SJCRH30 (cell line): ENCODE measurements around the gene CACHD1. TPM values are rescaled to one million over a fixed set of nuclear protein-coding genes. Genes with fewer than 3 reads are reported as not detected.

Experiments
- DNase-seq, 2 experiments: peaks; one replicate each; pipeline ENCODE4 v3.0.0-alpha.2; 2015 to 2020
- H3K27ac ChIP-seq: fragments of 250-450 bp; sonication (Bioruptor Pico); 2 replicates; pipeline ENCODE4 v1.5.1; 2020; ENCODE audit warnings: mild to moderate bottlenecking, moderate library complexity
- H3K27me3 ChIP-seq: fragments of 250-450 bp; sonication (Bioruptor Pico); 2 replicates; pipeline ENCODE4 v1.5.1; 2020; ENCODE audit warnings: mild to moderate bottlenecking, moderate library complexity
- H3K36me3 ChIP-seq: fragments of 250-450 bp; sonication (Bioruptor Pico); 2 replicates; pipeline ENCODE4 v1.5.1; 2020; ENCODE audit warnings: mild to moderate bottlenecking, moderate library complexity
- H3K4me1 ChIP-seq: fragments of 250-450 bp; sonication (Bioruptor Pico); 2 replicates; pipeline ENCODE4 v1.5.1; 2020; ENCODE audit warnings: mild to moderate bottlenecking, moderate library complexity
- H3K4me3 ChIP-seq: fragments of 250-450 bp; sonication (Bioruptor Pico); 2 replicates; pipeline ENCODE4 v1.5.1; 2020; ENCODE audit warnings: mild to moderate bottlenecking, moderate library complexity
- H3K9me3 ChIP-seq: fragments of 250-450 bp; sonication (Bioruptor Pico); replicated peaks from 2 replicates; pipeline ENCODE4 v1.5.1; 2020; ENCODE audit warnings: mild to moderate bottlenecking, moderate library complexity
- total RNA-seq: library from RNA; depleted of rRNA; stranded (reverse); fragments of >200 nt; shearing (Covaris generic); gene quantifications from 2 replicates; pipeline ENCODE4 v1.2.3, GENCODE V29; 2014; rRNA removed

The CACHD1 gene
- total RNA-seq = 10.6 and 12.1 TPM in 2 replicates

DNA sequence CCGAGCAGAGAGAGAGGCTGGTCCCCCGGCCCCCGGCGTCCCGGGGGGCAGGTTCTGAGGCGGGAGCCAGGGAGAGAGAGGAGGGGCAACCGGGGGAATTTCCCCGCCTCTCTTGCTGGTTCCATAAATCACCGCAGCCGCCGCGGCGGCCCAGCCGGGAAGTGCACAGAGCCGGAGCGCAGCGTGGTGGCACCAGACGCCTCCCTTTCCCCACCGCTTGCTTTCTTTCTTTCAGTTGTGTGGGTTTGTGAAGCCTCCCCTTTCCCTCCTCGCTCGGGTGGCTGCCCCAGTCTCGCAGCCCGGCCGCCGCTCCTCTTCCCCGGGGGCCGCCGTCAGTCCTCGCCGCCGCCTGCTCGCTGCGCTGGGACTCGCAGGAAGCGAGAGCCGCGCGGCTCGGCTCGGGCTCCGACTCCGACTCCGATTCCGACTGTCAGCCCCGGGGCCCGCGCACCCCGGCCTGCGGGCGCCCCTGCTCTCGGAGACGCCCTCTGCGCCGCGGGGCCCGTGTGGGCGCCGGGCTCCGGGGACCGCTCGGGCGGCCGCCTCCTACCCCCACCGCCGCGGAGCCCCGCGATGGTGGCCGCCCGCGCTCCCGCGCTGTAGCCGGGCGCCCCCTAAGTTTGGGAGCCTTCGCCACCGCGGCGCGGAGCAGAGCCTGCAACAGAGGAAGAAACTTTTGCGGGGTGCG is at the start of gene CACHD1:
Gene CACHD1, plus strand, starts transcription at position 153 of the 688 bp plus-strand sequence. CDS start 616 bp downstream, outside the sequence.
- no peaks in the 10 kb centered on the region for H3K36me3 ChIP-seq
- H3K9me3 ChIP-seq = no peaks in the 10 kb centered on the region; the same call in 1 of the 2 replicates
- H3K27ac ChIP-seq = peak within 1 kb of the TSS; percentile 60
- H3K4me1 ChIP-seq = no peaks in the 10 kb centered on the region
- no peaks in the 10 kb centered on the region for H3K27me3 ChIP-seq
- peak within 1 kb of the TSS; percentile 89 for H3K4me3 ChIP-seq
- DNase-seq = peak; percentile 83 to 89

DNA sequence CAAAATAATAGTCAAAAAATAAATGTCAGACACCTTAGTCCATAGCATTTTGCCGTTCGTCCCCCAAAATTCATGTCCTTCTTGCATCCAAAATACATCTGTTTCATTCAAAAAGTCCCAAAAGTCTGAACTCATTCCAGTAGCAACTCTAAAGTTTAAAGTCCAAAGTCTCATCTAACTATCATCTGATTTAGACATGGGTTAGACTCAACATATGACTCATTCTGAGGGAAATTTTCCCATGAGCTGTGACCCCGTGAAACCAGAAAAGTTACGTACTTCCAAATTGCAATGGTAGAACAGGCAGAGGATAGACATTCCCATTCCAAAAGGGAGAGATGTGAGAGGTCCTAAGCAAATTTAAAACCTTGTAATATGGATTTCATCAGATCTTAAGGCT is 48.6 kb upstream of the CACHD1 start:
- H3K27ac ChIP-seq = no peak overlapping the region
- no peak overlapping the region for H3K4me3 ChIP-seq
- DNase-seq = no peak
- H3K4me1 ChIP-seq = no peaks in the 10 kb centered on the region
- H3K9me3 ChIP-seq = no peaks in the 10 kb centered on the region
- H3K27me3 ChIP-seq = no peaks in the 10 kb centered on the region
- no peaks in the 10 kb centered on the region for H3K36me3 ChIP-seq

DNA sequence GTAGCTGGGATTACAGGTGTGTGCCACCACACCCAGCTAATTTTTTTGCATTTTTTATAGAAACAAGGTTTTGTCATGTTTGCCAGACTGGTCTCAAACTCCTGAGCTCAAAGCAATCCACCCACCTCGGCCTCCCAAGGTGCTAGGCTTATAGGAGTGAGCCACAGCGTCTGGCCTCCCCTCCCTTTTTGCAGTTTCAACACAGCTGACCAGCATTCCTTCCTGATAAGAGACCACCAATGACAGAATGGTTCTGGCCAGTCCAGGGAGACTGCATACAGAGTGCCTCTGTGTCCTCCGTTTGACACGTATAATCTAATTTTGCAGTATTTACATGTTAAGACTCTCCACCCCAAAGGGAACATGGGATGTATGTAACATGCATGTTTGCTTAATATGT is 46.4 kb upstream of the CACHD1 start:
- Histone ChIP-seq H3K4me3 (no peak overlapping the region), H3K27me3 (no peaks in the 10 kb centered on the region), H3K9me3 (no peaks in the 10 kb centered on the region), H3K27ac (no peak overlapping the region), H3K4me1 (no peaks in the 10 kb centered on the region), H3K36me3 (no peaks in the 10 kb centered on the region)
- no peak for DNase-seq

GRCh38 chr1:64424412-64424811 is 45.5 kb upstream of the CACHD1 start:
- H3K9me3 ChIP-seq = no peaks in the 10 kb centered on the region
- H3K4me1 ChIP-seq = no peaks in the 10 kb centered on the region
- no peaks in the 10 kb centered on the region for H3K27me3 ChIP-seq
- no peak overlapping the region for H3K4me3 ChIP-seq
- no peaks in the 10 kb centered on the region for H3K36me3 ChIP-seq
- DNase-seq = no peak
- H3K27ac ChIP-seq = no peak overlapping the region

GRCh38 chr1:64425521-64425920 is 44.4 kb upstream of the CACHD1 start:
- Histone ChIP-seq H3K4me1 (no peaks in the 10 kb centered on the region), H3K4me3 (no peak overlapping the region), H3K27me3 (no peaks in the 10 kb centered on the region), H3K36me3 (no peaks in the 10 kb centered on the region), H3K9me3 (no peaks in the 10 kb centered on the region), H3K27ac (no peak overlapping the region)
- no peak for DNase-seq

GRCh38 chr1:64426681-64427080 is 43.2 kb upstream of the CACHD1 start:
- DNase-seq = no peak
- Histone ChIP-seq H3K27ac (no peak overlapping the region), H3K4me3 (no peak overlapping the region), H3K4me1 (no peaks in the 10 kb centered on the region), H3K9me3 (no peaks in the 10 kb centered on the region), H3K36me3 (no peaks in the 10 kb centered on the region), H3K27me3 (0 out of 2 replicates have a peak, but pooled peaks cover under 1% of the 10 kb centered on the region)

DNA sequence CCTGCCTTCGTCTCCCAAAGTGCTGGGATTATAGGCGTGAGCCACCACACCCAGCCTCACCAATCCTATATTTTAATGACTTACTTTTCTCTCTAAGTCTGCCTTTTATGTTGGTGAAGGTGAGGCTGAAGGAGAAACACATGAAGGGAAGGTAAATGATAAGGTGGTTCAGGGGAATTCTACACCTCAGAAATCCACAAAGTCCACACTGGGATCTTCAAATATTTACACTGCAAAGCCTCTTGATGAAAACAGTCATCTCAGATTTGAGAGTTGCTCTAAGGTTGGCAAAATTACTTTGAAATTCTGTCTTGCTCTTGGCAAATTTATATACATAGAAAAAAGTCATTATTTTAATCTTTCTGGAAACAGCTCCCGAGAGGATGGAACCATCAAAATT is 42.0 kb upstream of the CACHD1 start:
- Histone ChIP-seq H3K9me3 (no peaks in the 10 kb centered on the region), H3K27me3 (0 out of 2 replicates have a peak, but pooled peaks cover 3% of the 10 kb centered on the region), H3K36me3 (no peaks in the 10 kb centered on the region), H3K27ac (no peak overlapping the region), H3K4me3 (no peak overlapping the region), H3K4me1 (no peaks in the 10 kb centered on the region)
- no peak for DNase-seq

DNA sequence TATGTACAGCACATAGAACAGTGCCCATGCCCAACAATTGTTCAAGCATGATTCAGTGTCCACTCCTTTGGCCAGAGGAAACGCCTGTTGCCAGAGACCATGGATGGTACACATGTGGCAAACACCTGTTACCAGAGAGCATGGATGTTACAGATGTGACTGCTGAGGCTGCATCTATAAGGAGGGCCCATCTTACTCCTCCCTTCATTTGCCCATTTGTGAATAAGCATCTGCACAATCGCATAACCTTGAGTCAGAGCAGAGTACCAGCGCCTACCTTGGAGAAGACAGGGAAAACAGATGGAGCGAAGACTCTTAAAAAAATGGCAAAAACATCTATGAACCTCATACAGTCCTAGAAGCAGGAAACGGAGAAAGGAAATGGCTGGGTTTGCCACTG is 36.6 kb upstream of the CACHD1 start:
- no peak overlapping the region for H3K4me3 ChIP-seq
- no peaks in the 10 kb centered on the region for H3K36me3 ChIP-seq
- no peaks in the 10 kb centered on the region for H3K4me1 ChIP-seq
- H3K9me3 ChIP-seq = no peaks in the 10 kb centered on the region
- H3K27ac ChIP-seq = no peak overlapping the region
- DNase-seq = no peak
- 0 out of 2 replicates have a peak, but pooled peaks cover 3% of the 10 kb centered on the region for H3K27me3 ChIP-seq

GRCh38 chr1:64433747-64434146 is 36.2 kb upstream of the CACHD1 start:
- no peaks in the 10 kb centered on the region for H3K9me3 ChIP-seq
- H3K4me3 ChIP-seq = no peak overlapping the region
- 0 out of 2 replicates have a peak, but pooled peaks cover 3% of the 10 kb centered on the region for H3K27me3 ChIP-seq
- no peaks in the 10 kb centered on the region for H3K36me3 ChIP-seq
- DNase-seq = no peak
- no peak overlapping the region for H3K27ac ChIP-seq
- no peaks in the 10 kb centered on the region for H3K4me1 ChIP-seq

- Histone ChIP-seq H3K36me3 (no peaks in the 10 kb centered on the region), H3K27ac (no peak overlapping the region), H3K27me3 (0 out of 2 replicates have a peak, but pooled peaks cover 3% of the 10 kb centered on the region), H3K4me3 (no peak overlapping the region), H3K9me3 (no peaks in the 10 kb centered on the region), H3K4me1 (no peaks in the 10 kb centered on the region)
- no peak for DNase-seq
Observed at GRCh38 chr1:64435000-64435399, 34.9 kb upstream of the CACHD1 start.

DNA sequence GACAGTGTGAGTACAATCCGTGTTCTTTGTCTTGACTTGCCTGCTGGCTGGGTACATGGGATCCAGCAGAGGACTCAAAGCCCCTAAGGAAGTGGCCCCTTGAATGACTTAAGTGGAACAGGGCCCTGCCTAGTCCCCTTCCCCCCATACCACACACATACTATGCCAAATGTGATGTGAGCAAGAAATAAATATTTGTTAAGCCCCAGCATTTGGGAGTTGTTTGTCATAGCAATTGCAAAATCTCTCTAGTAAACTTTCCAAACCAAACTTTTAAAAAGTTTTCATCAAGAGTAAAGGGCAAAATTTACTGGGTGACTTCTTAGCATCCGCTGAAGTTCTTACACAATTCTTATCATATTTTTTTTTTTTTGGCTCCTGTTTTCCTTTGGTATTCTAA is 32.5 kb upstream of the CACHD1 start:
- H3K9me3 ChIP-seq = no peaks in the 10 kb centered on the region
- no peak for DNase-seq

GRCh38 chr1:64440183-64440826 is 29.6 kb upstream of the CACHD1 start:
- H3K4me3 ChIP-seq = no peak overlapping the region
- no peak for DNase-seq
- no peak overlapping the region for H3K27ac ChIP-seq
- no peaks in the 10 kb centered on the region for H3K36me3 ChIP-seq
- H3K27me3 ChIP-seq = no peaks in the 10 kb centered on the region
- H3K9me3 ChIP-seq = no peaks in the 10 kb centered on the region
- no peaks in the 10 kb centered on the region for H3K4me1 ChIP-seq

More for the DNA sequence above, 32.5 kb upstream of the CACHD1 start:
- no peaks in the 10 kb centered on the region for H3K36me3 ChIP-seq
- no peaks in the 10 kb centered on the region for H3K27me3 ChIP-seq
- no peaks in the 10 kb centered on the region for H3K4me1 ChIP-seq
- H3K4me3 ChIP-seq = no peak overlapping the region
- no peak overlapping the region for H3K27ac ChIP-seq

- DNase-seq = no peak
- Histone ChIP-seq H3K4me3 (no peak overlapping the region), H3K9me3 (no peaks in the 10 kb centered on the region), H3K36me3 (no peaks in the 10 kb centered on the region), H3K27me3 (no peaks in the 10 kb centered on the region), H3K4me1 (no peaks in the 10 kb centered on the region), H3K27ac (no peak overlapping the region)
Observed at GRCh38 chr1:64451440-64451839, 18.5 kb upstream of the CACHD1 start.

DNA sequence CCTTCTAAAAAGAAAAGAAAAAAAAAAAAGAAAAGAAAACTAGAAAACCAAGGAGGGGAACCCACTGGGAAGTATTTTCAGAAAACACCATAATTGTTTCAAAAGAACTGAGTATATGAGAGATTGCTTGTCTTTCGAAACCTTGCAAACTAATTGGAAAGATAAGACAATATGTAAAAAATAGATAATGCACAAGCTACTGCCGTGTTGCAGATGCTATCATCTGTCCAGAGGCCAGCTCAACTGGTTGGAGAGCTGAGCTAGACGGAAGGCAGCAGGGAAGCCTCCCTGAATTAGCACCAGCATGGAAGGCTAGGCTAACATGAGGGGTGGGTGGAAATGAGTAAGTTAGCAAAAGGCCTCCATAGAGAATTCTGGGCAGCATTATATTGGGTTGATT is 16.2 kb upstream of the CACHD1 start:
- Histone ChIP-seq H3K9me3 (no peaks in the 10 kb centered on the region), H3K27ac (no peak overlapping the region), H3K36me3 (no peaks in the 10 kb centered on the region), H3K27me3 (no peaks in the 10 kb centered on the region), H3K4me1 (no peaks in the 10 kb centered on the region), H3K4me3 (no peak overlapping the region)
- no peak for DNase-seq

GRCh38 chr1:64458915-64459314 is 11.0 kb upstream of the CACHD1 start:
- no peaks in the 10 kb centered on the region for H3K9me3 ChIP-seq
- H3K4me1 ChIP-seq = no peaks in the 10 kb centered on the region
- no peak for DNase-seq
- H3K27ac ChIP-seq = no peak overlapping the region
- H3K4me3 ChIP-seq = no peak overlapping the region
- H3K27me3 ChIP-seq = no peaks in the 10 kb centered on the region
- no peaks in the 10 kb centered on the region for H3K36me3 ChIP-seq
